Karpas-422 (cell line): ENCODE results near the gene EPN1. TPM values are rescaled to one million over a fixed set of nuclear protein-coding genes. Genes with fewer than 3 reads are reported as not detected.

ENCODE experiments used
- DNase-seq: peaks from one replicate; pipeline ENCODE4 v3.0.0-alpha.2; 2015
- H2AFZ ChIP-seq: fragments of 200-600 bp; sonication (generic); 2 replicates; pipeline ENCODE4 v1.6.1; 2014; ENCODE audit warnings: antibody characterized with exemption, low read length, mixed read lengths
- H3K27ac ChIP-seq: fragments of 200-600 bp; sonication (generic); 2 replicates; pipeline ENCODE4 v1.5.1; 2014; ENCODE audit warnings: mild to moderate bottlenecking, low read length, moderate library complexity
- H3K27me3 ChIP-seq: fragments of 200-600 bp; sonication (generic); 2 replicates; pipeline ENCODE4 v1.6.1; 2014; ENCODE audit warnings: low read length, mixed read lengths
- H3K36me3 ChIP-seq: fragments of 200-600 bp; sonication (generic); 2 replicates; pipeline ENCODE4 v1.6.1; 2014; ENCODE audit warnings: low read length, mixed read lengths; ENCODE audit not compliant: insufficient read depth
- H3K4me1 ChIP-seq: fragments of 200-600 bp; sonication (generic); 2 replicates; pipeline ENCODE4 v1.6.1; 2014; ENCODE audit warnings: mild to moderate bottlenecking, low read length, mixed read lengths
- H3K4me2 ChIP-seq: fragments of 200-600 bp; sonication (generic); 2 replicates; pipeline ENCODE4 v1.6.1; 2014; ENCODE audit warnings: low read length, low read depth, mild to moderate bottlenecking; ENCODE audit not compliant: poor library complexity, severe bottlenecking
- H3K4me3 ChIP-seq: fragments of 200-600 bp; sonication (generic); 2 replicates; pipeline ENCODE4 v1.5.1; 2014; ENCODE audit warnings: mild to moderate bottlenecking, antibody characterized with exemption, low read length, mixed read lengths
- H3K79me2 ChIP-seq: fragments of 200-600 bp; sonication (generic); 2 replicates; pipeline ENCODE4 v1.6.1; 2014; ENCODE audit warnings: mild to moderate bottlenecking, low read length, mixed read lengths
- H3K9ac ChIP-seq: fragments of 200-600 bp; sonication (generic); 2 replicates; pipeline ENCODE4 v1.6.0; 2014; ENCODE audit warnings: low read length
- H3K9me2 ChIP-seq: fragments of 200-600 bp; sonication (generic), shearing (Covaris generic); replicated peaks from 2 replicates; pipeline ENCODE4 v1.6.0; 2014; ENCODE audit warnings: mild to moderate bottlenecking, low read length, moderate library complexity; ENCODE audit not compliant: insufficient read depth
- H3K9me3 ChIP-seq: fragments of 300-700, 200-600 bp; sonication (generic); 2 replicates; pipeline ENCODE4 v1.6.1; 2014; ENCODE audit warnings: low read length, mixed read lengths
- H4K20me1 ChIP-seq: fragments of 200-600 bp; sonication (generic); 2 replicates; pipeline ENCODE4 v1.6.1; 2014; ENCODE audit warnings: mild to moderate bottlenecking, antibody characterized with exemption, low read length, low read depth; ENCODE audit not compliant: insufficient read depth
- total RNA-seq: library from RNA; depleted of rRNA; stranded (reverse); fragments of >200 nt; shearing (Covaris generic); gene quantifications from 2 replicates; pipeline ENCODE4 v1.2.3, GENCODE V29; 2014; ENCODE audit warnings: low replicate concordance

EPN1 gene
- total RNA-seq, 1 experiment from 2014 or later = 21.2 TPM

GRCh38 chr19:55654868-55655647, 20.0 kb upstream of the EPN1 start, which contains the start of gene U2AF2:
U2AF2 (plus strand) TSS chr19:55655035; CDS start chr19:55655105, 70 bp downstream.
- Histone ChIP-seq H3K27me3 (no peaks in the 10 kb centered on the region), H3K4me3 (peak within 1 kb of the TSS; percentile 78), H3K9me2 (no peaks in the 10 kb centered on the region), H3K4me2 (peak within 1 kb of the TSS; percentile 95), H3K36me3 (peaks cover 41% of the 10 kb centered on the region), H3K79me2 (peaks cover 52% of the 10 kb centered on the region), H3K9ac (peak within 1 kb of the TSS; percentile 95), H3K27ac (peak within 1 kb of the TSS; percentile 95), H3K4me1 (peaks cover 27% of the 10 kb centered on the region), H4K20me1 (peaks cover 44% of the 10 kb centered on the region), H2AFZ (0 out of 2 replicates have a peak within 1 kb of the TSS, but pooled peaks have one; percentile 53), H3K9me3 (no peaks in the 10 kb centered on the region)
- DNase-seq = peak; percentile 99

GRCh38 chr19:55655648-55656040, 19.4 kb upstream of the EPN1 start:
- peaks cover 58% of the 10 kb centered on the region for H3K79me2 ChIP-seq

DNA sequence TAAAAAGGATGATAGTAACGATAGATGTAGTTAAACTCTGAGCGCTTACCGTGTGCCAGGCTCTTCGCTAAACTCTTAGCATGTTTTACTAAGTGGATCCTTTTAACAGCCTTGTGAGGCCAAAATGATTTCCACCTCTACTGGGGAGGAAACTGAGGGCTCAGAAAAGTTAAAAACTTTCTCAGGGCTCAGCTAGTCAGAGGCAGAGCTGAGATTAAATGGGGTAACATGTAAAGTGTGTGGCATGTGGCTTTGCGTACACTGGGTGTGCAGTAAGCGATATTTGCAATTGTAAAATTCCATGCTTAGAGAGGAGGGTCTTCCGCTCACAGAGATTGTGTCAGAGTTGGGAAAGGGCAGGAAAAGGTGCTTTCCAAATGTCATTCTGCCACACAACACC, 18.5 kb upstream of the EPN1 start:
- peak overlapping the region; percentile 86 for H3K9ac ChIP-seq

More at GRCh38 chr19:55655648-55656040, 19.4 kb upstream of the EPN1 start:
- DNase-seq = no peak
- Histone ChIP-seq H3K27ac (peak overlapping the region; percentile 95), H3K4me1 (peaks cover 27% of the 10 kb centered on the region), H3K4me3 (peak overlapping the region; percentile 78), H4K20me1 (peaks cover 50% of the 10 kb centered on the region), H3K9me3 (no peaks in the 10 kb centered on the region), H3K9me2 (no peaks in the 10 kb centered on the region), H3K4me2 (peak overlapping the region; percentile 95), H3K36me3 (peaks cover 44% of the 10 kb centered on the region), H3K9ac (peak overlapping the region; percentile 86), H2AFZ (no peak overlapping the region), H3K27me3 (no peaks in the 10 kb centered on the region)

GRCh38 chr19:55656988-55657747, 17.9 kb upstream of the EPN1 start:
- Histone ChIP-seq H3K4me3 (peak overlapping the region; percentile 78), H3K79me2 (peaks cover 73% of the 10 kb centered on the region), H3K9ac (peak overlapping the region; percentile 86), H3K36me3 (peaks cover 49% of the 10 kb centered on the region), H3K27ac (peak overlapping the region; percentile 95), H3K4me2 (peak overlapping the region; percentile 95), H4K20me1 (peaks cover 64% of the 10 kb centered on the region), H3K4me1 (peaks cover 27% of the 10 kb centered on the region), H2AFZ (no peak overlapping the region), H3K9me2 (no peaks in the 10 kb centered on the region), H3K9me3 (no peaks in the 10 kb centered on the region), H3K27me3 (no peaks in the 10 kb centered on the region)
- no peak for DNase-seq

More for the DNA sequence above, 18.5 kb upstream of the EPN1 start:
- Histone ChIP-seq H3K79me2 (peaks cover 67% of the 10 kb centered on the region), H4K20me1 (peaks cover 59% of the 10 kb centered on the region), H3K27me3 (no peaks in the 10 kb centered on the region), H3K4me1 (peaks cover 27% of the 10 kb centered on the region), H3K36me3 (peaks cover 46% of the 10 kb centered on the region), H3K9me3 (no peaks in the 10 kb centered on the region), H3K4me2 (peak overlapping the region; percentile 95), H2AFZ (no peak overlapping the region), H3K9me2 (no peaks in the 10 kb centered on the region), H3K27ac (peak overlapping the region; percentile 95), H3K4me3 (peak overlapping the region; percentile 78)
- DNase-seq = peak; percentile 68

DNA sequence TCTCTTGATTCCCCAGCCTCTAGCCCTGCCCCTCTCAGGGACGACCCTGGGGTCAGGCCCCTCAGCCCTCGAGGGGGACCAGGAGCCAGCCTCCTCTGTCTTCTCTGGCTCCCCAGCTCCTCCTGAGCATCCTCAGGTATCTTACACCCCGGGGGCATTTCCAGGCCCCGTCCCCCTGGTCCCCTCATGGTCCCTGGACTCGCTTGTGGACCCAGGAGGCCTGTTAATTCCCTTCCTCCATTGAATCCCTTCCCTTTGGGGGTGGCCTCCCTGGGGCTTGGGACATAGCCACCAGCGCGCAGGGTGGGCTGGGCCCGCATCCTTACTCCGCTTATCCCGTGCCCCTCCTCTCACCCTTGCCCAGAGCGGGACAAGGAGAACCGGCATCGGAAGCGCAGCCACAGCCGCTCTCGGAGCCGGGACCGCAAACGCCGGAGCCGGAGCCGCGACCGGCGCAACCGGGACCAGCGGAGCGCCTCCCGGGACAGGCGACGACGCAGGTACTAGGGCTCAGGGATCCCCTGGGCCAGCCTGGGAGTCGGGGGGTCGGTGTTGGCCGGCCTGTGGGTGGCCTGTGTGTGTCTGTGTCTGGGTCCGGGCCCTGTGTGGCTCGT, 16.1 kb upstream of the EPN1 start:
- Histone ChIP-seq H3K27me3 (no peaks in the 10 kb centered on the region), H4K20me1 (peaks cover 81% of the 10 kb centered on the region), H3K79me2 (peaks cover 90% of the 10 kb centered on the region), H3K36me3 (peaks cover 66% of the 10 kb centered on the region), H3K9ac (peak overlapping the region; percentile 86; the same call in 1 of the 2 replicates), H3K27ac (no peak overlapping the region; the same call in 1 of the 2 replicates), H3K9me3 (no peaks in the 10 kb centered on the region), H3K4me1 (peaks cover 25% of the 10 kb centered on the region), H3K9me2 (no peaks in the 10 kb centered on the region), H2AFZ (no peak overlapping the region), H3K4me2 (no peak overlapping the region), H3K4me3 (no peak overlapping the region)
- DNase-seq = no peak

DNA sequence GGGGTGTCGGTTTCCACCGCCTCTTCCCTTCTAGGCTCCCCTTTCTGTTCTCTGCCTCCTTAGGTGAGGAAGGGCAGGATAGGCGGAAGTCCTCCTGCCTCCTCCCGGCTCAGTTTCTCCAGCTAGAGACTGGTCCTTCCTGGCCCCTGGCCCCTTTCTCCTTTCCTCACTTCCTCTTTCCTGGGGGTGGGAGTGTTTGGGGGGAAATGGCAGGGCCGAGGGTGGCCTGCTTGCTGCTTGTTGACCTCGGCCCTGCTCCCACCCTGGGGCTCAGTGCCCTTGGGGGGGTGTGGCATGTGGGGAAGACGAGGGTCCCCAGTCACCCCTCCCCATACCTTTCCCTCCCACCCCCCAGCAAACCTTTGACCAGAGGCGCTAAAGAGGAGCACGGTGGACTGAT, 15.2 kb upstream of the EPN1 start:
- H3K79me2 ChIP-seq = peaks cover 97% of the 10 kb centered on the region
- H3K27ac ChIP-seq = no peak overlapping the region
- DNase-seq = no peak
- peaks cover 25% of the 10 kb centered on the region for H3K4me1 ChIP-seq
- H3K4me3 ChIP-seq = no peak overlapping the region
- H2AFZ ChIP-seq = no peak overlapping the region
- H3K36me3 ChIP-seq = peaks cover 74% of the 10 kb centered on the region
- H3K27me3 ChIP-seq = no peaks in the 10 kb centered on the region
- H4K20me1 ChIP-seq = peaks cover 88% of the 10 kb centered on the region
- no peaks in the 10 kb centered on the region for H3K9me2 ChIP-seq
- H3K9me3 ChIP-seq = no peaks in the 10 kb centered on the region
- no peak overlapping the region for H3K9ac ChIP-seq
- no peak overlapping the region for H3K4me2 ChIP-seq

DNA sequence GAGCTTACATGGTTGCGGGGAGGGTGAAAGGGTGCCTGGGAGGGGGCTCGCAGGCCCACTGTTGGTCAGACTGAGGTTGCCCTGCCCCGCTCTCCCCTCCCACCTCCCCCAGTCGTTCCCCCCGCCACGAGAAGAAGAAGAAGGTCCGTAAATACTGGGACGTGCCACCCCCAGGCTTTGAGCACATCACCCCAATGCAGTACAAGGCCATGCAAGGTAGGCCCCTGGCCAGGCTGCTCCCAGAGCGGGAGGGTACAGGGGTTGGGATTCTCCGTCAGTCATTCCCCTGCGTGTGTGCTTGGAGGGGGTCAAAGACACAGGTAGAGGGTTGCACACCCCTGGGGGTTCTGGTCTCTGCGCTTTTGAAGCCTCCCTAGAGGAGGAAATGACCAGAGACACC, 14.6 kb upstream of the EPN1 start:
- Histone ChIP-seq H3K4me1 (peaks cover 25% of the 10 kb centered on the region), H3K4me2 (no peak overlapping the region), H3K9ac (no peak overlapping the region), H4K20me1 (peaks cover 88% of the 10 kb centered on the region), H3K27me3 (no peaks in the 10 kb centered on the region), H3K27ac (no peak overlapping the region), H3K9me3 (no peaks in the 10 kb centered on the region), H3K9me2 (no peaks in the 10 kb centered on the region), H3K4me3 (no peak overlapping the region), H3K36me3 (peaks cover 77% of the 10 kb centered on the region), H3K79me2 (peaks cover 92% of the 10 kb centered on the region), H2AFZ (no peak overlapping the region)
- DNase-seq = no peak

DNA sequence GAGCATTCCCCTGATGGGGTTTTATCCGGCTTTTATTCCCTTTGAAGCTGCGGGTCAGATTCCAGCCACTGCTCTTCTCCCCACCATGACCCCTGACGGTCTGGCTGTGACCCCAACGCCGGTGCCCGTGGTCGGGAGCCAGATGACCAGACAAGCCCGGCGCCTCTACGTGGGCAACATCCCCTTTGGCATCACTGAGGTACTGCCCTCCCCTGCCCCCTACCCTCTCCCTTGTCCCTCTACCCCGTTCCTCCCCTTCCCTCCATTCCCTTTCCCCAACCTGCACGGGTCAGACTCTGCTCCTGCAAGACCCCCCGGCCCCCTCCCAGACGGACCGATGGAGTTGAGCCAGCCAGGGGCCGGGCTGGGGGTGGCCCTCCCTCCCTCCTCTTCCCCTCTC, 14.0 kb upstream of the EPN1 start:
- Histone ChIP-seq H4K20me1 (peaks cover 89% of the 10 kb centered on the region), H3K9ac (no peak overlapping the region), H3K4me2 (no peak overlapping the region), H3K4me1 (peaks cover 25% of the 10 kb centered on the region), H3K79me2 (peaks cover 92% of the 10 kb centered on the region), H3K9me3 (no peaks in the 10 kb centered on the region), H3K36me3 (peaks cover 74% of the 10 kb centered on the region), H3K27ac (no peak overlapping the region), H2AFZ (no peak overlapping the region), H3K4me3 (no peak overlapping the region), H3K9me2 (no peaks in the 10 kb centered on the region), H3K27me3 (no peaks in the 10 kb centered on the region)
- DNase-seq = no peak
